ENCODE data around the gene TOM1L1. TPM values are rescaled to one million over a fixed set of nuclear protein-coding genes. Genes with fewer than 3 reads are reported as not detected.

The TOM1L1 gene
- total and polyA plus RNA-seq, 4 donors = 21.4 to 119 (median 33.9) TPM

GRCh38 chr17:54882950-54883349 lies 17.7 kb upstream of the TOM1L1 start:
- Histone ChIP-seq H3K27me3 (ENCODE audit: control insufficient read depth in 4 of 4, insufficient read depth in 4 of 4, low read length in 3 of 4) (no peaks in the 10 kb centered on the region), H3K36me3 (ENCODE audit: control insufficient read depth in 4 of 4, insufficient read depth in 3 of 4, low read depth in 1 of 4, low read length in 3 of 4) (no peaks in the 10 kb centered on the region), H3K9ac (ENCODE audit: low read depth in 1 of 2, low read length in 2 of 2) (no peak overlapping the region), H3K4me1 (ENCODE audit: control insufficient read depth in 4 of 4, insufficient read depth in 4 of 4, low read length in 3 of 4) (peaks cover 6 to 24% (median 12%) of the 10 kb centered on the region in 4 donors), H3K4me3 (ENCODE audit: low read depth in 1 of 3, low read length in 3 of 3) (no peak overlapping the region), H3K27ac (ENCODE audit: low read depth in 1 of 2, low read length in 2 of 2) (no peak overlapping the region), H3K9me3 (ENCODE audit: control insufficient read depth in 4 of 4, low read length in 3 of 4) (no peaks in the 10 kb centered on the region)
- DNase-seq (ENCODE audit: low spot score) = no peak
- TF ChIP-seq GABPA (IDR thresholded peaks at IDR 0.05 in 1 of 2, conservative IDR thresholded peaks at IDR 0.05 in 1 of 2) (no peak), FOXA2 (IDR thresholded peaks at IDR 0.05) (no peak), HNF4G (IDR thresholded peaks at IDR 0.05) (no peak), ATF3 (IDR thresholded peaks at IDR 0.05) (no peak), FOXA1 (IDR thresholded peaks at IDR 0.05) (no peak), RXRA (IDR thresholded peaks at IDR 0.05) (no peak), JUND (IDR thresholded peaks at IDR 0.05) (no peak), REST (IDR thresholded peaks at IDR 0.05) (no peak), RAD21 (IDR thresholded peaks at IDR 0.05) (no peak), EGR1 (IDR thresholded peaks at IDR 0.05; ENCODE audit: low read depth in 2 of 2) (no peak), YY1 (IDR thresholded peaks at IDR 0.05) (no peak), NR2F2 (IDR thresholded peaks at IDR 0.05) (no peak), SP1 (IDR thresholded peaks at IDR 0.05) (no peak), HNF4A (conservative IDR thresholded peaks at IDR 0.05) (no peak), CTCF (IDR thresholded peaks at IDR 0.05; ENCODE audit: low read depth, low read length, missing input control) (no peak), MAX (IDR thresholded peaks at IDR 0.05) (no peak), ZBTB33 (IDR thresholded peaks at IDR 0.05) (no peak), TAF1 (conservative IDR thresholded peaks at IDR 0.05) (no peak)
- WGBS = 90% methylated on average over 3 of the region's 3 CpGs

Measured in liver (tissue), 9 donors.